ENCODE measurements around the gene AKAP13.

DNA sequence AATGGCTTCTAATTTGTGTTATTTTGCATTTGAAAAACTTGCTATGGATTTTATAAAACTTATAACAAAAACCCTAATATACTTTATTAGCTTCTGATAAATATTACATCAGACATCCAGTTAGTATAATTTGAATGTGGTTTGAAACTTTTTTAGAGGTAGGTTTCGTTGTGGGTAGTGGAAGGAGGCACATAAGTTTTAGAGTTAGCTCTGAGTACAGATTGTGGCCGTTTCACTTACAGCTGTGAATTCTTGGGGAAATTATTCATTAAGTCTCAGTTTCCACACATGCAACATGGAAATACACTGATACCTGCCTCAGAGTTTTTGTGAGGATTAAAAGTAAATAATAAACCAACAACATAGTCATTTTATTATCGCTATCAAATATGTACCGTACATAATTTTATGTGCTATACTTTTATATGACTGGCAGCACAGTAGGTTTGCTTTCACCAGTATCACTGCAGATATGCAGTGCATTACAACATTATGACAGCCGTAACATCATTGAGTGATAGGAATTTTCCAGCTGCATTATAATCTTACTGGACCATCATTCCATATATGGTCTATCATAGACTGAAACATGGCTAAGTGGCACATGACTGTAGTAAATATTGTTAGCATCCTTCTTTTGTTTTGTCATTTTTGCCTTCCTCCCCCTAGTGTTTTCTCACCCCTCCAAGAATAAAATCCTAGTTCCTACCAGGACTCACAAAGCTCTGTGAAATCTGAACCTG is 175.6 kb downstream of the AKAP13 start:
- TF ChIP-seq, protein P1, sequence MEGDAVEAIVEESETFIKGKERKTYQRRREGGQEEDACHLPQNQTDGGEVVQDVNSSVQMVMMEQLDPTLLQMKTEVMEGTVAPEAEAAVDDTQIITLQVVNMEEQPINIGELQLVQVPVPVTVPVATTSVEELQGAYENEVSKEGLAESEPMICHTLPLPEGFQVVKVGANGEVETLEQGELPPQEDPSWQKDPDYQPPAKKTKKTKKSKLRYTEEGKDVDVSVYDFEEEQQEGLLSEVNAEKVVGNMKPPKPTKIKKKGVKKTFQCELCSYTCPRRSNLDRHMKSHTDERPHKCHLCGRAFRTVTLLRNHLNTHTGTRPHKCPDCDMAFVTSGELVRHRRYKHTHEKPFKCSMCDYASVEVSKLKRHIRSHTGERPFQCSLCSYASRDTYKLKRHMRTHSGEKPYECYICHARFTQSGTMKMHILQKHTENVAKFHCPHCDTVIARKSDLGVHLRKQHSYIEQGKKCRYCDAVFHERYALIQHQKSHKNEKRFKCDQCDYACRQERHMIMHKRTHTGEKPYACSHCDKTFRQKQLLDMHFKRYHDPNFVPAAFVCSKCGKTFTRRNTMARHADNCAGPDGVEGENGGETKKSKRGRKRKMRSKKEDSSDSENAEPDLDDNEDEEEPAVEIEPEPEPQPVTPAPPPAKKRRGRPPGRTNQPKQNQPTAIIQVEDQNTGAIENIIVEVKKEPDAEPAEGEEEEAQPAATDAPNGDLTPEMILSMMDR (IDR thresholded peaks at IDR 0.05; ENCODE audit: insufficient read depth, low read length, poor library complexity, severe bottlenecking): no peak
- no peak for TF ChIP-seq EZH2phosphoT487 (conservative IDR thresholded peaks at IDR 0.05; ENCODE audit: low read length)

All from SU-DHL-6 (cell line).